ENCODE data around the gene SIRT5.
A peak's percentile ranks its signal among the peaks of the same experiment; 100 is the strongest.

The SIRT5 gene

GRCh38 chr6:13528232-13528631 is 46.2 kb upstream of the SIRT5 start:
- H3K9me3 ChIP-seq, result no peaks in the 10 kb centered on the region
- no peaks in the 10 kb centered on the region for H3K27me3 ChIP-seq
- no peak overlapping the region for H3K27ac ChIP-seq
- intact Hi-C loops (cut with DNase I; ENCODE audit: low total_unique reads), result no loop called here
- H3K36me3 ChIP-seq, result no peaks in the 10 kb centered on the region
- H3K4me3 ChIP-seq, result no peak overlapping the region
- peak; percentile 9 to 35 for TF ChIP-seq CTCF (IDR thresholded peaks at IDR 0.05)
- peaks cover 0 to 13% (median 3%) of the 10 kb centered on the region in 4 donors for H3K4me1 ChIP-seq
- DNase-seq, result no peak

GRCh38 chr6:13528777-13529343 is 45.5 kb upstream of the SIRT5 start:
- Histone ChIP-seq H3K27me3 (no peaks in the 10 kb centered on the region), H3K36me3 (no peaks in the 10 kb centered on the region), H3K9me3 (no peaks in the 10 kb centered on the region), H3K27ac (no peak overlapping the region), H3K4me3 (no peak overlapping the region), H3K4me1 (peaks cover 0 to 13% (median 3%) of the 10 kb centered on the region in 4 donors)
- no peak for TF ChIP-seq CTCF (IDR thresholded peaks at IDR 0.05)
- no peak for DNase-seq
- intact Hi-C loops (cut with DNase I; ENCODE audit: low total_unique reads), result no loop called here

- no peak for DNase-seq
- no peaks in the 10 kb centered on the region for H3K27me3 ChIP-seq
- no peaks in the 10 kb centered on the region for H3K9me3 ChIP-seq
- TF ChIP-seq CTCF (IDR thresholded peaks at IDR 0.05), result no peak
- intact Hi-C loops (cut with DNase I; ENCODE audit: low total_unique reads), result no loop called here
- peaks cover 0 to 12% (median 2%) of the 10 kb centered on the region in 4 donors for H3K4me1 ChIP-seq
- no peak overlapping the region for H3K27ac ChIP-seq
- no peak overlapping the region for H3K4me3 ChIP-seq
- no peaks in the 10 kb centered on the region for H3K36me3 ChIP-seq
These were observed 42.4 kb upstream of the SIRT5 start for GRCh38 chr6:13531956-13532355.

- no peak for DNase-seq
- intact Hi-C loops (cut with DNase I; ENCODE audit: low total_unique reads), result no loop called here
- no peak for TF ChIP-seq CTCF (IDR thresholded peaks at IDR 0.05)
- no peaks in the 10 kb centered on the region for H3K4me1 ChIP-seq
- H3K27ac ChIP-seq, result no peak overlapping the region
- no peaks in the 10 kb centered on the region for H3K9me3 ChIP-seq
- H3K36me3 ChIP-seq, result no peaks in the 10 kb centered on the region
- H3K27me3 ChIP-seq, result no peaks in the 10 kb centered on the region
- no peak overlapping the region for H3K4me3 ChIP-seq
These were observed 39.9 kb upstream of the SIRT5 start for GRCh38 chr6:13534536-13534935.

- Histone ChIP-seq H3K27ac (no peak overlapping the region), H3K4me1 (no peaks in the 10 kb centered on the region), H3K9me3 (no peaks in the 10 kb centered on the region), H3K36me3 (no peaks in the 10 kb centered on the region), H3K27me3 (no peaks in the 10 kb centered on the region), H3K4me3 (no peak overlapping the region)
- no peak for DNase-seq
- intact Hi-C loops (cut with DNase I; ENCODE audit: low total_unique reads), result no loop called here
- TF ChIP-seq CTCF (IDR thresholded peaks at IDR 0.05), result no peak
These were observed 39.1 kb upstream of the SIRT5 start for GRCh38 chr6:13535306-13535705.

Measured in tibial artery (tissue), 4 donors.